ENCODE results near the gene B4GALNT3.

B4GALNT3 gene

DNA sequence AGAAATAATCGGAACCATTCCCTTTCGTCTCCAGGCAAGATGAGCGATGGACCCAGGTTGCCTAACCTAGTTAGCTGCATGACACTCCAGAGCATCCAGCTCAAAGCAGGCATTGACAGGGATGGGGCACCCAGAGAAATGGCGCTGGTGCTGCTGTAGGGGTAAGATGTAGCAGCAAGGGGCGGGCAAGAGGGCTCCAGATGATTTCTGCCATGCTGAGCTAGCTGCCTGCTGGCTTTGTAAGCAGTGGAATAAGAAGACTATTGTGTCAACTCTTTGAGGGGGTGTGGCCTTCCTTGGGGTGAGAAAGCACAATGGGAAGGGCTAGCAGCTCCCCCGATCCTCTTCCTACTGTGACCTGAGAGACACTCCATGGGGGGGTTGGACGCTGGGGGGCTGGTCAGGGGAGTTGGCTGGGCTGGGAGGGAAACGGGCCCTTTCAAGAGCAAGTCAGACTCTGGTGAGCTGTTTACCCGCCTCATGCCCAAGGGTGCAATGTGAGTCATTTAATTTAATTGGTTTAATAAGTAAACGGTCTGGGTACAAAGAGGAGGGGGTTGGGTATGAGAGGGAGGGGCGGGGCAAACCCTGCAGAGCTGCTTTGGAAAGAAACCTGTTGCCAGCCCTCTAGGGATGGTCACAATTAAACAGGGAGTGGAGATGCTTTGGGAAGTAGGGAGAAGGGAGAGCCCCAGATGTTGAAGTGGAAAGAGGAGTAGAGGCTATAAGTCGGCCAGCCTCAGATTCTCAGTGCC lies 50.5 kb downstream of the B4GALNT3 start:
- DNase-seq = peak; percentile 99

DNA sequence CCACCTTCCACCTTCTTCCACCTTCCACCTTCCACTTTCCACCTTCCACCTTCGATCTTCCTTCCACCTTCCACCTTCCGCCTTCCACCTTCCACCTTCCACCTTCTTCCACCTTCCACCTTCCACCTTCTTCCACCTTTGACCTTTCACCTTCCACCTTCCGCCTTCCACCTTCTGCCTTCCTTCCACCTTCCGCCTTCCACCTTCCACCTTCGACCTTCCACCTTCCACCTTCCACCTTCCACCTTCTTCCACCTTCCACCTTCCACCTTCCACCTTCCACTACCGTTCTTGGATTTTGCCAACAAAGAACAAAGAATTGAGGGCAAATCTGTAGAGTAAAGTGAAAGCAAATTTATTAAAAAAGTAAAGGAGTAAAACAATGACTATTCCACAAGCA lies 53.2 kb downstream of the B4GALNT3 start:
- no peak for DNase-seq

DNA sequence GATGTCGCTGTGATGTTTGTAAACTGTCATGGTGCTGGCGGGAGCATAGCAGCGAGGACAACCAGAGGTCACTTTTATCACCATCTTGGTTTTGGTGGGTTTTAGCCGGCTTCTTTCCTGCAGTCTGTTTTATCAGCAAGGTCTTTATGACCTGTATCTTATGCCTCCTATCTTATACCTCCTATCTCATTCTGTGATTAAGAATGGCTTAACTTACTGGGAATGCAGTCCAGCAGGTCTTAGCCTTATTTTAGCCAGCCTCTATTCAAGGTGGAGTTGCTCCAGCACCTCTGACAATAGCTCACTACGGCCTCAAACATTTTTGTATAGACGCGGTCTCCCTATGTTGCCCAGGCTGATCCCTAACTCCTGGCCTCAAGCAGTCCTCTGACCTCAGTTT lies 53.7 kb downstream of the B4GALNT3 start:
- no peak for DNase-seq

DNA sequence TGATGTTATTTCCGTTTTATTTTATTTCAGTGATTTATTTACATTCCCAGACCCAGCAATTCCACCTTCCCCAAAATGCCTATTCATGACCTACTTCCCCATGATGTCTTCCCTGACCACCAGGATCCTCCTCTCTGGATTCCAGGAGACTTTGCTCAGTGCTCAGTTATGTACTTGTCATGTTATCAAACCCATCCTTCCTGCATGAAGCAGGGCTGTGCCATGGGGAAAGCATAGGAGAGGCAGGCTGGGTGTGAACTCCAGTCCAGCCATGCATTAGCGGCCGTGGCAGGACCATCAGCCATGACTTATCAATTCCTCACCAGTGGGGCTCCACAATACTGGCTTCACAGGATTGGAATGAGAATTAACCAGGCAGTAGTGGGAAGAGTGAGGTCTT lies 57.8 kb downstream of the B4GALNT3 start:
- no peak for DNase-seq

DNA sequence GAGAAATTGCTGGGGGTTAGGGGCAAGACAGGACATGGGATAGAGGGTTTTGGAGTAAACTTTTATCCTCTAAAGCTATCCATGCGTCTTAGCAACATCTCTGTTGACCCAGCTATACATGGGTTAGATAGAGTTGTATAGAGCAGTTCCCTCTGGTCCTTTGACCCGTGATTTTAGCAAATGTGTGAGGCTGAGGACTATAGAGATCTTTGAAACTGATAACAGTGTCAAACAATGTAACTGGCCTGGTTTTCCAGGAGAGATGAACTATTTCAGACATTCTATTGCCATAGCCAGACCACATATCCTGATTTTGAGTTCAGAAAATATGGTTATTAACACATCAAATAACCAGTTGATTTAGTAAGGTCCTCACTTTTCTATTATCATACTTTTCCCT lies 60.4 kb downstream of the B4GALNT3 start:
- DNase-seq = no peak

DNA sequence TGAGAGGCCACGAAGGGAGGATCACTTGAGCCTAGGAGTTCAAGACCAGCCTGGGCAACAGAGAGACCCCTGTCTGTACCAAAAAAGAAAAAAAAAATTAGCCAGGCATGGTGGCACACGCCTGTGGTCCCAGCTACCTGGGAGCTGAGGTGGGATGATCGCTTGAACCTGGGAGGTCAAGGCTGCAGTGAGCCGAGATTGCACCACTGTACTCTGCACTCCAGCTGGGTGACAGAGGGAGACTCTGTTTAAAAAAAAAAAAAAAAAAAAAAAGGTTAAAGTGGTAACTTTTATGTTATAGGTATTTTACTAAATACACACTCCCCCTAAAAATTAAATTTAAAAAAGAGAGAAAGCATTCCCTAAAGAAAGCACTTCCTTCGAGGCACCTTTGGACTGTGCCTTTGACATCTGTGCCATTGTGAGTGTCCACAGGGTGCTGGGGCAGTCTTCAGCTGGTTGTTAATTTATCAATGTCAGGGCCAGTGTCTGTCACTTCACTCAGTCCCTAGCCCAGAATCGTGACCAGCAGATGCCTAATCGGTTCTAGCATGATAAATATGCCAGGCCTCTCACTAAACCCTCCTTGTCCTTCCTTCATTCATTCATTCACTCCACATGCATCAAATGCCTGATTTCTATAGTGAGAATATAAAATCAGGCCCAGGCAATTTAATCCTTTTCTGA lies 63.1 kb downstream of the B4GALNT3 start:
- DNase-seq = peak; percentile 14

DNA sequence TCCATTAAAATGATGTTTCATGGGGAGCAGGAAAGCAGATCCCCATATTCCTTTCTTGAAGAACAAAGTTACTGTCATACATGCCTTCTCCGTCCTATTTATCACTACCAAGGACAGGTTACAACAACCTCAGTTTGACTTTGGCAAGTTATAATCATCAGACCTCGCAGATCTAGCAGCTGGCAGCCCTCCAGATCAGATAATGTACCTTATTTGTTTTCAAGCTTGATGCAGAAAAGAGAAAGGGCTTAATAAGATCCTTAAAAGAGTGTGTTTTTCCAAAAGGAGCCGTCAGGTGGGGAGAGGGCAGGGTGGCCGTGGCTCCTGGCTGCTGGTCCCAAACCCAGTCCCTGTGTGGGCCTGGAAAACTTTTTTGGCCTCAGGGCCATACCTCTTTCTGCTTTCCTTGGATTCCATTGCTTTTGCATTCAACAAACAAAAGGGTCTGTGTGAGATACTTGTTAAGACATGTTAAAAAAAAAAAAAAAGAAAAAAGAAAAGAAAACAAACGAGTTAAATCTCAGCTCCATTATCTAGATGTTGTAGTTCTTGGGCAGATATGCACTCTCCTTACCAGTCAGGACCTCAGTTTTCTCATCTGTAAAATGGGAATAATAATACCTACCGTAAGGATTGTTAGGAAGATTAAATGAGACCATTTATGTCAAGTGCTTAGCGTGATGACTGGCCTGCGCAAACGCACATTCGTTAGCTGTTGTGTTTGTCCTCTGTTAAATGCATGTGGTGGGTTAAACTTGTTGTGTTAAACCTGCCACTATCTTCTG lies 64.6 kb downstream of the B4GALNT3 start:
- DNase-seq = peak; percentile 18

DNA sequence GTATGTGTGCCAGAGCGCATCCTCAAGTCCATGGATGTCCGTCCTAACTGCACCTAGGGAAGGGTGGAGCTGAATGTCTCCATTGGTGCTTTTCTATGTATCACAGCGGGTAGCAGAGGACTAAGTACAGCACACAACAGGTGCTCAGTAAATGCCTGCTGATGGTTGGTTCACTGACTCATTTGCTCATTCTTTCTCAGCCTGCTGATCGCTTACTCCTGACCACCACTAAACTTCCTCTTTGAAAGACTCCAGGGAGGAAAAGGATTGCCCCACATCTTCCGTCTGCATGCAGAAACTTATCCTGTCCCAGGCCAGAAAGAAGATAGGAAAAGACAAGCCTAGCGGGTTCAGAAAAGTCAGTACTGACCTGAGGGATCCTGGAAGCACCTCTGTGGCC lies 66.3 kb downstream of the B4GALNT3 start:
- DNase-seq = no peak

DNA sequence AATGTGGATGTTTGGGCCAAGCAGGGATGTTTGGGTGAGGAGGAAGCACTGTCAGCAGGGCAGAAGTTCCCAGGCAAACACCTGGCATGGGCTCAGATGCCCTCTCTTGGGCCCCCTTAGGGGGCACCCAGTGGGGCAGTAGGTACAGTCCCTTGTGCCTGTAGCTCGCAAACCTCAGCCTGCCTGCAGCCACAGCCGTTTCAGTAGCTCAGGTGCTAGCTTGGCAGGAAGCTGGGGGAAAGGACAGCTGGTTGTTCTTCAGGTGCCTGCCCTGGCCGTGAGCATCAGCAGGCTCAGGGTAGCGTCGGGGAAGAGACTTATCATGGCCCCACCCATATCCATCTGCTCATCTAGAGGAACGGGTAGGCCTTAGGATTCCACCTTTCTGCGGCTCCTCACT lies 67.5 kb downstream of the B4GALNT3 start:
- peak; percentile 85 for DNase-seq

DNA sequence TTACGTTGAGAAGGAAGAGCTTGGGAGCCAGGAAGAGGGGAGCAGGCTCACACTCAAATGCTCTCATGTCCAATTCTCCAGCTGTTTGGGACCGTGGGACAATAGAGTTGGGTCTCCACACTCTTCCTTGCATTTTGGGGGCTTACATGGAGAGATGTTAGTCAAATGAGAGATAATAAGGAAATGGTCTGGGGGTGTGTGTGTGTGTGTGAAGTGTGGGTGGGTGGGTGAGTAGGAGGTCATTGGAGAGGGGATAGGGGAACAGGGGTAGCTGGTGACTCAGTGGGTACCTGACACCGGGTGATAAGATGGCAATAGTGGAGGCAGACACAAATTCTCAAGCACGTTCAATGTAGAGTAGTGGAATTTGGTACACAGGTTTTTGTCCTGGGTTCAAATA lies 68.0 kb downstream of the B4GALNT3 start:
- DNase-seq = no peak

DNA sequence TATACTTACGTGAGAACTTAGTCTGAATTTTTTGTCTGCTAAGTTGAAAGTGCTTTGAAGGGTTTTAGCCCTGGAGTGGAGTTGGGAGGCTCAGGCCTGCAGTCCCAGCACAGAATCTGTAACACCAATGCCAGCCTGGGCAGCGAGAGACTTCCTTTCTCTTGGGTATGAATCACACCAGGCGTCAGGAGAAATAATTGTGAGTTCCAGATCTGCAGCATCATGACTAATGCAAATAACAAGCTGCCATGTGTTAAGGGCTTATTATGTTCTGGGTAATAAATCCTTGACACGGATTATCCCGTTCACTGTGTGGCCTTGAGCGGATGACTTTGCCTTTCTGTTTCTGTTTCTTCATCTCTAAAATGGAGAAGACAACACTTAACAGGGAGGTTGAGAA lies 70.6 kb downstream of the B4GALNT3 start:
- no peak for DNase-seq

DNA sequence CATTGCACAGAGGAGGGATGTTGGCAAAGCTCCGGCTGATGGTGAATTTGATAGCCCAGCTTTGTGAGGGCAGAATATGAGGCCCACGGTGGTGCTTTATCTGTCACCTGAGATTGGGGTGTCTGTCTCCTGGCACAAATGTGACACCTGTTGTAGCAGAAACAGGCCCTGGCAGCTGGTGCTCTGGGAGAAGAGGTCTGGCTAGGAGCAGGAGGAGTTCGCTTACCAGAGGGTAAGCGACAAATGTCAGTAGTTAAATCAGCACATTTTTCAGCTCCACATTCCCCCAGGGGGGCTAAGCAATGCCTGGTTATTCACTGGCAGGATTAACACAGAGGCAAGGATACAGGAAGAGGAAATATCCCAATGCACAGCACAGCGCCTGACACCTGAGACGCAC lies 71.1 kb downstream of the B4GALNT3 start:
- DNase-seq = no peak

DNA sequence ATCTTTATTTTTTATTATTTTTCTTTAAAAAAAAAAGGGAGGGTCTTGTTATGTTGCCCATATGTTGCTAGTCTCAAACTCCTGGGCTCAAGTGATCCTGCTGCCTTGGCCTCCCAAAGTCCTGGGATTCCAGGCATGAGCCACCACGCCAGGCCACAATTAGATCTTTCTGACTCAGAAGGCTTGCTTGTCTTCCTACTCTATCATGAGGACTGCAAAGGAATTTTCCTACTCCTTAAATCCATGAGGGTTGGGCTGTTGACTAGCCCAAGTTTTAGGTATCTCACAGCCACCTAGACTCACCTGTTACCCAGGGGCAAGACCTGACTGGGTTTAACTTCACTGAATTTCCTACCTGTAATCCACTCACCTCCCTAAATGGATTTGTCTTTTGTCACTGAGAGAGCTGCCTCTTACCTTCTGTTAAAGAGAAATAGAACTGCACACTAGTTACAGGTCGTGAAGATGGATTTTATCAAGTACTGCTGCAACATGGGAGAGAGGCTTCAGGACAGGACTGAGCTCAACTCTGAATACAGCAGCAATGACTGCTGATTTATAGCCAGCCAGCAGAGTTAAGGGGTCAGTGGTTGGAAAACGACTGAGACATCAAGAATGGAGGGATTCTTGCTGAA lies 72.3 kb downstream of the B4GALNT3 start:
- no peak for DNase-seq

DNA sequence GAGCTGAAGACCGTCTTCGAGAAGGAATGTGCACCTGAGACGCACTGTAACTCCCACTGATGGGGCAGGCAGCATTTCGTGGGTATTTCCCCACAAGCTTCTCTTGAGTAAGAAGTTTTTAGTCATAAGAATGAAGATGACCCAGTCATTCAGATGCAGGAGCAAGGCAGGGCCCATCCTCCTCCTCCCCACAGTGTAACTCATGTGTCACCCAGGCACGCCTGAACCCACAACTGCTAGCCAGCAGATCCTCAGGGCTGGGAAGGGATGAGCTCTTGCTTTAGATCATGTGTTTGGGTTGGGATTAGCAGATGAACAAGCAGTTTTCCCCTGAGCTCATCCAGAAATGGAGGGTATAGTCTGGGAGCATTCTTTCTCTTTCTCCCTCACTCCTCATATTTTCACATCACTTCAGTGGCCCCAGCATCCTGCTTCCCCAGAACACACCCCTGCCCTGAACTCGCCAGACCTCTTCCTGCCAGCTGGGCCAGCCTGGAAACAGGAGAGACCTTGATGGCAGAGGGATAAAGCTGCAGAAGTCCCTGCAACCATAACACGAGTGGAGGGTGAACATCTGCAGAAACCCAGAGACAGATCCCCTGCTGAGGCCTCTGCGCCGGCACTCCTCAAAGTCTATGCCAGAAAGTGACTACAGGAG lies 73.3 kb downstream of the B4GALNT3 start:
- no peak for DNase-seq

DNA sequence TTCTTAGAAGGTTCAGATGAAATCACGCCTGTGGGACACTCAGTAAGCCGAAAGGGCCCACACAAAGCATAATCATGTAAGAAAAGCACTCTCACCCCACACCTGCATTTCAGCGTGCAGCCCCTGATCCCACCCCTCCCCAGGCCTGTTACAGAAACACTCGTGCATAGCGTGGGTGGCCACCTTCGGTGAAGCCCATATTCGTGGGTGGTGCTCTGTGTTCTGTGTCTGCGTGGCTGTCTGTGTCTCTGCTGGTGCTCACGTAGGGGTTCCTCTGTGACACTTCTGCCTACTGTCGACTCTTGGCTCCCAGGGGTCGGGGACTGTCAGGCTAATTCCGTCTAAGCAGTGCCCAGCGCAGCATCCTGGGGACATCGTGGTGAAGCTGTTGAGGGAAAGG lies 74.0 kb downstream of the B4GALNT3 start:
- DNase-seq = no peak

DNA sequence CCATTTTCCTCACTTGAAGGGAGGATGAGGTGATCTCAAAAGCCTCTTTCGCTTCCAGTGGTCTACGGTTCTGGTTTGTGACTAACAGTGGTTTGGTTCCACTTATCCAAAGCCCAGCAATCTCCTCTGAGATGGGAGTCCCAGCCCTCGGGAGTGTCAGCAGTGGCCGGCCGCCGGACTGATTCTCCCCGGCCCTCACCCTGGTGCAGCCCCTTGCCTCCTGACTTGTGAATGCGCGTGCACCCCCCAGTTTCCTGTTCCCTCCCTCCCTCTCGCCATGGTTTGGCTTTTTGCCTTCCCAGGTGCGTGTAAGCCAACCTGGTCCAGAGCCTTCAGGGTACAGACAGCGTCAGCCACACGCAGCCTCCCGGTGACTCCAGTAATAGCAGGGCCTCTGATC lies 74.5 kb downstream of the B4GALNT3 start:
- DNase-seq = no peak

DNA sequence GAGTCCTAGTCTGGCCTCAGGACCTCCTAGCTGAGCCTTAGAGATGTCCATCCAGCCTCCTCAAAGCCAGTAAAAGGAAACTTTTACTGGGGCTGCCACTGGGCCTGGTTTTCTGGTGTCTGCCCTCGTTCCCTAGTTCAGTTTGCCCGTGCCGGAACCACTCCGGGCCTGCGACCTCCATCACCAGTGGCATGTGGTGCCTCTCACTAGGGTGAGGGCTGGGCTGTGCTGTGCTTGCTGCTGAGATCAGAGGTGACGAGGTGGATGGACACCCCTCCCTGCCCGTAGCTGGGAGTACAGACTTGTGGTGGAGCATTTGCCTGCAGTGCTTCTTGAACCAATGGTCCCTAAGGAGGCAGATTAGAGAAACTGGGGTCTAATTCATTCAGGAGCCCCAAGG lies 75.7 kb downstream of the B4GALNT3 start:
- DNase-seq = no peak

DNA sequence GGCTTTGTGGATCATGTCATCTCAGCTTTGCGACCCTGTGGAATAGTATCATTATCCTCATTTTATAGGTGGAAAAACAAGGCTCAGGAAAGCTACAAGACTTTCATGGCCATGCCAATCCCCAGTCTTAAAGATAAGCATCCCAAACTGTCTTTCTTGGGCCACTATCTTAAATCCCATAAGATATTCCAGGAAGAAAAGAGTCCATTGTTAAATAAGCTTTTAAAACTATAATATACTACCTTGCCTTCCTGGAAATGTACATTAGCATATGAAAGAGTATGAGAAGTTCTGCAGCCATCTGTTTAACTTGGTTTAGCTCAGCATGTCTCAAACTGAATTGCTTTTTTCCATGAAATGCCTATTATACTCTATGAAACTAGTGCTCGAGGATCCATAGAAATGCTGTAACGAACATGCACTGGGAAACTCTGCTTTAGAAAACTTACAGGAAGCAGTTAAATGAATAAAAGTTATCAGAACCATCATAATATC lies 77.1 kb downstream of the B4GALNT3 start:
- DNase-seq = no peak

DNA sequence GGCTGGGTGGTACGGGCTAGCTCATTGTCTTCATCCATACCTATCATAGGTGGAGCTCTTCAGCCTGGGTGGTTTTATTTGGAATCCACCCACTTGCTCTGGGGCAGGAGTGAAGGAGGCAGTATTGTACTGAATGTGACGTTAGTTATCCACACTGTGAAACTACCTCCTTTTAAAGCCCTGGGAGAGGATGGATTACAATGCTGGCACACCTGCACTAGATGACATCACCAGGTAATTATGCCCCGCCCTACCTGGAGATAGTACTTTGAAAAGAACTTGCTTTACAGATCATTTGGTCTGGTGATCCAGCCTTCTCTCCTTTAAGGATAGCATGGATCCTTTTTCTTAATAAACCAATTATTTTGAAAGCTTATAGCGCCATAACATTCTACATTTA lies 78.0 kb downstream of the B4GALNT3 start:
- peak; percentile 96 for DNase-seq

DNA sequence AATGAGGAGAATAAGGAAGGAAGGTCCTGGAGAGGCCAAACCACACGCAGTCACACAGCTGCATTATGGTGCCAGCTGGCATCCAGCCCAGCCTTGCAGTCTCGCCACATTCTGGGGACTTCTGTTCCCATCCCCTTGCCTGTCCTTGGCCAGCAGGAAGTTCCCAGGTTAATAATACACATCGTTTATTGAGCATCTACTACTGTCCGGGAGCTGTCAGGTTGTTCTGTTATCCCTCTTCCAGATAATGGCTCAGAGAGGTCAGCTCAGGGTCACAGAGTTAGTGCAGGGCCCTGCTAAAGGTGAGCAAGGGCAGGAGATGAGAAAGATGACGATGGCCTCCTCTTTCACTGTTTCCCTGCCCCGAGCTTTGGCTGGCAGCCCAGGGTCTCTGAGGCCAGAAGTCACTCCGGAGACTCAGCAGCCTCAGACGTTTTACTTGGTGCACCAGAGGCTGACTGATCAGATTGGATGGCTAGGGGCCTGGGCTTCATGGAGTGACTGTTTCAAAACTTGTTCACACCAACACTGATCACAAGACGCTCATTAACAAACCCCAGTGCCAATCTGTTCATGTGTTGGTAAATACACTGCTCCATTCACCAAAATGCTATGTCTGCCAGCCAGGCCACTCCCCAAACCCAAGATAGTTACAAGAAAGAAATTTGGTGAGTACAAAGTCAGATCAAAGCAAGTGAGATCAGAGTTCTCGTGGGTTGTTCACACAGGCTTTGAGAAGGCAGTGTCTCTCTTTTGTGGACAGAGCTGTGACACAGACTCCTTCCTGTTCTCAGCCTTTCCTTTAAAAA lies 79.2 kb downstream of the B4GALNT3 start:
- no peak for DNase-seq

DNA sequence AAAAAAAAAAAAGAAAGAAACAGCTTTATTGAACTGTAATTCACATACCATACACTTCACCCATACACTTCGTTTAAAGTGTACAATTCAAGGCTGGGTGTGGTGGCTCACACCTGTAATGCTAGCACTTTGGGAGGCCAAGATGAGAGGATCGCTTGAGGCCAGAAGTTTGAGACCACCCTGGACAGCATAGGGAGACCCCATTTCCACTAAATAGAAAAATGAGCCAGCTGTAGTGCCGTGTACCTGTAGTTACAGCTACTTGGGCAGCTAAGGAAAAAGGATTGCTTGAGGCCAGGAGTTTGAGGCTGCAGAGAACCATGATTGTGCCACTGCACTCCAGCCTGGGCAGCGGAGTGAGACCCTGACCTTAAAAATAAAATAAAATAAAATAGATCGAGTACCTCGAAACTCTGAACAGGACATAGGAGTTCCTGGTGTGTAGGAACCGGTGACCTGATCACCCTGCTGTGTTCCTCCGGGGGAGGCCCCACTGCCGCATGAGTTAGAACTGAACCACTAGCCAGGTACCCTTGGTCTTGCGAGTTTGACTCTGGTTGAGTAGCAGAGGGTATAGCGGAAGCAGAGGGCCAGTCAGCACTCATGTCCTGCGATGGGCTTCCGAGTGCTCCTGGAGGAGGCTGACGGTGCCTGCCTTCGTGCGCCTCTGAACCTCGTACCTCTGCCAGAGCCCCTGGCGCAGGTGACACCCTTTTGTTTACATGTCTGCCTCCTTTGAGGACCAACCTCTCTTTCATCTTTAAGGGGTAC lies 80.0 kb downstream of the B4GALNT3 start:
- DNase-seq = no peak

Measured in NCI-H146 (cell line).